Activated CD4-positive, alpha-beta memory T cell treated with anti-CD3 and anti-CD28 coated beads for 36 hours (primary cell): ENCODE data around the gene ID3. TPM values are rescaled to one million over a fixed set of nuclear protein-coding genes. Genes with fewer than 3 reads are reported as not detected.
"Not testable (repeated sequence)": the region's sequence is repeated elsewhere in the genome, so short reads cannot be mapped to it uniquely, and the experiment has no call there.

Experiments
- CTCF ChIA-PET: fragments of 350-600 bp; sonication (Branson Sonifier 250); formaldehyde crosslinking; loops from one replicate; lab custom pipeline; 2021; ENCODE audit warnings: antibody characterized with exemption, inconsistent platforms; lab: Charles Lee
- POLR2A ChIA-PET: fragments of 350-600 bp; sonication (Branson Sonifier 250); formaldehyde crosslinking; loops from one replicate; lab custom pipeline; 2021; ENCODE audit warnings: antibody characterized with exemption; lab: Charles Lee
- DNase-seq: peaks from one replicate; pipeline ENCODE4 v3.0.0-alpha.2; 2020
- H3K27ac Mint-ChIP-seq: one replicate; pipeline ENCODE4 v1.8.0; 2021; ENCODE audit warnings: mixed read lengths
- H3K27me3 Mint-ChIP-seq: one replicate; pipeline ENCODE4 v1.8.0; 2021; ENCODE audit warnings: mixed read lengths
- H3K36me3 Mint-ChIP-seq: one replicate; pipeline ENCODE4 v1.8.0; 2021; ENCODE audit warnings: mixed read lengths
- H3K4me1 Mint-ChIP-seq: one replicate; pipeline ENCODE4 v1.8.0; 2021; ENCODE audit warnings: low read depth, mixed read lengths
- H3K4me3 Mint-ChIP-seq: one replicate; pipeline ENCODE4 v1.8.0; 2021; ENCODE audit warnings: mild to moderate bottlenecking, mixed read lengths
- H3K9me3 Mint-ChIP-seq: one replicate; pipeline ENCODE4 v1.8.0; 2021; ENCODE audit warnings: mixed read lengths
- intact Hi-C: fragments of 100-400 bp; cut with micrococcal nuclease; formaldehyde crosslinking; loops from one replicate; pipeline ENCODE4 v1.15.1; 2023
- total RNA-seq, 2 experiments: library from RNA; stranded (reverse); gene quantifications; one replicate each; pipeline ENCODE4 v1.2.3, GENCODE V29; 2021

ID3 gene
- total RNA-seq, 2 experiments from 2014 or later = 35.9 to 36.2 TPM

DNA sequence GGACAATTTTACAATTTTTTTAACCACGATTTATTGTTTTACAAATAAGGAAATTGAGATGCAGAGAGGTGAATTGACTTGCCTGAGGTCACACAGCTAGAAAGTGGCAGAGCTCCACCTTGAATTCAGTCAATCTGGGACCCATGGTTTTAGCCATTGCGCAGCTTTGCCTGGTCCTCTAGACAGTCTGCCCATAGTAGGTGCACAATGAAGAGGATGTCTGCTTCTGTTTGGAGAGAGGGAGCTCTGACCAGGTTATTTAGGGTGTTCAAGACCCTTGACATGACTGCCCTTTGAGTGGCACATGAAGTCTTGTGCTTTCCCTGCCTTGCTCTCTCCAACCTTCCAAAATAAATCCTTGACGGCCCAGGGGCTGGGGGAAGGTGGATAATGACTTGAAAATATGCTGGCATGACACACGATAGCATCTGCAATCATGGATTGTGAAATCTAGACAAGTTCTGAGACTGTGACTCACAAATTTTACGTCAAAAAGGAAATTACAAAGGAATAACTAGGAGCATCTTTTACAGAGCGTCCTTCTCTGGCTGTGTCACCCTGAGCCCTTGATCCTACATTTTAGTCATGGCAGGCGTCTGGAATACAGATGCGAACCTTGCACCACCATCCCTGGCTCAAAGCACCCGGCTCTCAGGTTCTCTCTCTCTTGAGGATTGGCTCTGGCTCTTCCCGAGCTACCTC is 26.2 kb upstream of the ID3 start:
- Mint-ChIP-seq H3K4me1 (peaks cover 13% of the 10 kb centered on the region), H3K36me3 (no peaks in the 10 kb centered on the region), H3K27me3 (no peaks in the 10 kb centered on the region), H3K9me3 (no peaks in the 10 kb centered on the region), H3K27ac (peak overlapping the region; percentile 23), H3K4me3 (no peak overlapping the region)
- DNase-seq = no peak
- intact Hi-C loops = no loop called here
- ChIA-PET CTCF (interaction anchor here (0.9 to 1.6 kb wide), 3 partner anchors 13 to 52 kb away, joined by 3 to 5 read pairs (median 3); no protein-coding TSS in a partner anchor), POLR2A (no interaction called here)

DNA sequence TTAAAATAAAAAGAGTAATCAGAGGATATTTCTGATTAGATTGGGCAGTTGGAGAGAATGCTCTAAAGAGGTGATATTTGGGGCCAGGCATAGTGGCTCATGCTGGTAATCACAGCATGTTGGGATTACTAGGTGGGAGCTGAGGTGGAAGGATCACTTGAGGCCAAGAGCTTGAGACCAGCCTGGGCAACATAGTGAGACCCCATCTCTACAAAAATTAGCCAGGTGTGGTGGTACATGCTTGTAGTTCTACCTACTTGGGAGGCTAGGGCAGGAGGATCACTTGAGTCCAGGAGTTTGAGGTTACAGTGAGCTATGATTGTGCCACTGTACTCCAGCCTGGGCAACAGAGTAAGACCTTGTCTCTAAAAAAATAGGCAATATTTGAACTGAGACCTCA is 24.4 kb upstream of the ID3 start:
- H3K27ac Mint-ChIP-seq, DNase-seq, POLR2A ChIA-PET, intact Hi-C loops, H3K27me3 Mint-ChIP-seq, H3K4me3 Mint-ChIP-seq, H3K4me1 Mint-ChIP-seq, H3K9me3 Mint-ChIP-seq, H3K36me3 Mint-ChIP-seq: not testable (repeated sequence)
- CTCF ChIA-PET = interaction anchor here (0.6 kb wide), 1 partner anchor 74 kb away, joined by 3 read pairs; no protein-coding TSS in a partner anchor

DNA sequence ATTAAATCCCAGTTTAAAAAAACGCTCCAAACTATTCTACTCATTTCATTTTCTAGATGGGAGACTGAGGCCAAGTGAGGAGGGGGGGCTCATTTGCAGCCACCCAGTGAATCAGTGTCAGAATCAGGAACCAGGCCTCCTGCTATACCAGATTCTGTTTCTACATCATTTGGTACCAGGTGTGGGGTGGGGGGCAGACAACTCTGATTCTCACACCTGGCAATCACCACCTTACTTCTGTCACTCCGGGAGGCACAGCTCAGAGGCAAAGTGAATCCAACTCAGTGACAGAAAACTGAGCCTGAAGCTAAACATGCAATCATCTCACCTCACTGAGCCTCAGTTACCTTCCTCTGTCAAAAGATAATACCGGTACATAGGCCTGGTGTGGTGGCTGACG is 23.5 kb upstream of the ID3 start:
- H3K27me3 Mint-ChIP-seq = no peaks in the 10 kb centered on the region
- intact Hi-C loops = no loop called here
- H3K36me3 Mint-ChIP-seq = no peaks in the 10 kb centered on the region
- ChIA-PET CTCF (no interaction called here), POLR2A (no interaction called here)
- no peaks in the 10 kb centered on the region for H3K9me3 Mint-ChIP-seq
- peaks cover 18% of the 10 kb centered on the region for H3K4me1 Mint-ChIP-seq
- no peak overlapping the region for H3K27ac Mint-ChIP-seq
- DNase-seq = no peak
- no peak overlapping the region for H3K4me3 Mint-ChIP-seq

DNA sequence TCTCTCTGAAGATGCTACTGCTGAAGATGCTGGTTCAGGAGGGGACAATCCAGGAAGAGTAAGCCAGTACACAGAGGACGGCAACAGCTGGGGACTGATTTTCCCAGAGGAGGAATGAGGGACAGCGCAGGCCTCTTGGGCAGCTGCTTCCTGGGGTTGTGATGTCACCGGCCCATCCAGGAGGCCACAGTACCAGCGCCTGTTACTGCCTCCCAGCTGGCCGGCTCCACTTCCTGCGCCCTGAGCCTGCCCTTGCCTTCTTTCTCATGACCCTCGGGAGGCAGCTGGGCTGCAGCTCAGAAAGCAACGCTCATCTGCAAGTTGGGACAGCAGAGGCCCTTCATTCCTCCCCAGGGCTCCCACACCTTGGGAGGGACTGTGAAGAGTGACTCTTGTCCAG is 21.9 kb upstream of the ID3 start:
- DNase-seq = no peak
- intact Hi-C loops = no loop called here
- Mint-ChIP-seq H3K4me1 (peaks cover 30% of the 10 kb centered on the region), H3K27ac (no peak overlapping the region), H3K4me3 (no peak overlapping the region), H3K36me3 (no peaks in the 10 kb centered on the region), H3K27me3 (no peaks in the 10 kb centered on the region), H3K9me3 (no peaks in the 10 kb centered on the region)
- CTCF ChIA-PET = interaction anchor here (1.1 to 1.9 kb wide), 3 partner anchors 10 to 56 kb away, joined by 3 to 9 read pairs (median 6); no protein-coding TSS in a partner anchor
- POLR2A ChIA-PET = no interaction called here

DNA sequence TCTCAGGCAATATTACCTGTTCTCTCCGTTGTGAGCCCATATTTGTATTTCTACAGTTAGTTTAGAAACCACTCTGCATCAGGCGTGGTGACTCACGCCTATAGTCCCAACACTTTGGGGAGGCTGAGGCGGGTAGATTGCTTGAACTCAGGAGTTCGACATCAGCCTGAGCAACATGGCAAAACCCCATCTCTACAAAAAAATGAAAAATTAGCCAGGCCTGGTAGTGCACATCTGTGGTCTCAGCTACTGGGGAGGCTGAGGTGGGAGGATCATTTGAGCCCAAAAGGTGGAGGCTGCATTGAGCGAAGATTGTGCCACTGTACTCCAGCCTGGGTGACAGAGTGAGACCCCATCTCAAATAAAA is 19.7 kb upstream of the ID3 start:
- POLR2A ChIA-PET = no interaction called here
- intact Hi-C loops = no loop called here
- H3K27me3 Mint-ChIP-seq = no peaks in the 10 kb centered on the region

DNA sequence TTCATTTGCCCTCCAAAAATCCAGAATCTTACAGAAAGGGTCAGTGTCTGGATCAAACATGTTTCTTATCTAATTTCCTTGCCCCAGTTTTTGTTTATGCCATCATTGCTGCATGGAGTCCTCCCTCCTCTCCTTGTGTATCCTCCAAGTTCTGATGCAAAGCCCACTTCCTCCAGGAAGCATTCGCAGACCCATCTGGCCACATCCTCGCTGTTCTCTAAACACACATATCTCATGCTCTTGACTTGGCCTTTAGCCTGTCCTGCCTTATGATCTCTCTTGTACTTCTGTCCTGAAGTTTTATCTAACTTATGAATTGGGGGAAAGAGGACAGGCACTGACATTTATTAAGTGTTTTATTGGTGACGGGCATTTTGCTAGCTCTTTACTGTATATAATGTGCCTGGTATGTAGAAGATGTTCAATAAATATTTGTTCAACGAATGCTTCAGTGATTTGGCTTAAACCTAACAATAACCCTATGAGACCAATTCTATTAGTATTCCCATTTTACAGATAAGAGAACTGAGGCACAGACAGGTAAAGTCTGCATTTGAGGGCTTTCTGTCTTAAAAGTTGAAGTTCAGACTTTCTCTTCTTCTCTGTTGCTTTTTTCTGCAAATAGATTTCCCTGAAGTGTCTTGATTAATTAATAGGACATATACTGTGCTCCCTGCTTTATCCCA is 19.2 kb upstream of the ID3 start:
- Mint-ChIP-seq H3K9me3 (no peaks in the 10 kb centered on the region), H3K36me3 (no peaks in the 10 kb centered on the region), H3K27me3 (no peaks in the 10 kb centered on the region), H3K27ac (peak overlapping the region; percentile 23), H3K4me3 (no peak overlapping the region), H3K4me1 (peaks cover 27% of the 10 kb centered on the region)
- ChIA-PET CTCF (interaction anchor here (1.4 to 2.5 kb wide), 2 partner anchors 57 to 81 kb away, joined by 4 to 17 read pairs; no protein-coding TSS in a partner anchor), POLR2A (no interaction called here)
- intact Hi-C loops = no loop called here
- no peak for DNase-seq

More for the DNA sequence above, 19.7 kb upstream of the ID3 start:
- Mint-ChIP-seq H3K36me3 (no peaks in the 10 kb centered on the region), H3K4me3 (no peak overlapping the region), H3K27ac (no peak overlapping the region), H3K9me3 (no peaks in the 10 kb centered on the region), H3K4me1 (peaks cover 27% of the 10 kb centered on the region)
- DNase-seq = no peak
- CTCF ChIA-PET = no interaction called here

DNA sequence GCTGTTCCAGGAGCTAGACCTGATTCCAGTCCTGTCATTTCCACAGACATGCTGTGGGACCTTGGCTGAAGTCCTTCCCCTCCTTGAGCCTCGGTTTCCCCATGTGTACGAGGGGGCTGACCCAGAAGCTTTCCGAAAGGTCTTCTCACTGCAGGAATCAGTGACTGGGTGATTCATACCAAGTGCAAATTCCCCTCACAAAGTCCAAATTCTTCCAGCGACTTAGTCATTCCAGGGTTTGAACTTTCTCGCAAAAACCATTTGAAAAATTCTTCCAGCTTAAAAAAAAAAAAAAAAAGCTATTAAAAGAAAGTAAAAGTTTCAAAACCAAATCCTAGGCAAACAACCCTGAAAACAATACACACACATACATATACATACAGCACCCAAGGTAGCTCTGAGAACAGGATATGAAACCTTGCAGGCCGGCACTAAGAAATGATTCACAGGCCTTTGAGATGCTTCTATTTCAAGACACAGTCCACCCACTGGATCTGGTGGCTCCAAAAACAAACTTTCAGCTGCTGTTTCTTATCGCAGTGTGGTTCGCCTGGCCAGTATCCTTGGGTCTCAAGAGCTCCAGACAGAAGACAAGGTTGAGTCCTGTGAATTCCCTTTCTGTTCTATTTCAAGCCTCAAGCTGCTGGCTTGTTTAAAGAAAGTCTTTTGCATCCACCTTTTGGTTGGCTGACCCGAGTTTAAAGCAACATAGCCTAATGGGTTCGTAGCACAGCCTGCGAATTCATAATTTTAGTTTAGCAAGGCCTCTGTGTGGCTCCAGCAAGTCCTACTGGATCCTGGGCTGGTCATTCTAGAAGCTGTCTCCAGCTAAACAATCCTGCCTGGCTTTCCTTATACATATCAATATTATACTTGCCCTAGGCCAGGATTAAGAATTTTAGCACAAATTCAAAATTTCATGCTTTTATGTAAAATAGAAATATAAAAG is 18.0 kb upstream of the ID3 start:
- Mint-ChIP-seq H3K4me3 (peak overlapping the region; percentile 4), H3K9me3 (no peaks in the 10 kb centered on the region), H3K27me3 (no peaks in the 10 kb centered on the region), H3K27ac (peak overlapping the region; percentile 55), H3K4me1 (peaks cover 27% of the 10 kb centered on the region), H3K36me3 (no peaks in the 10 kb centered on the region)
- DNase-seq = peak; percentile 71
- ChIA-PET CTCF (interaction anchor here (1.1 to 5.4 kb wide), 8 partner anchors 18 to 80 kb away, joined by 4 to 34 read pairs (median 8); partner anchors contain the start of gene ID3), POLR2A (interaction anchor here (0.7 to 1.9 kb wide), 7 partner anchors 14 to 122 kb away, joined by 3 to 10 read pairs (median 6); partner anchors contain the start of gene ID3)
- intact Hi-C loops = loop anchor here (1.0 kb wide), 3 partner anchors 13 to 36 kb away; partner anchors contain the start of gene ID3

DNA sequence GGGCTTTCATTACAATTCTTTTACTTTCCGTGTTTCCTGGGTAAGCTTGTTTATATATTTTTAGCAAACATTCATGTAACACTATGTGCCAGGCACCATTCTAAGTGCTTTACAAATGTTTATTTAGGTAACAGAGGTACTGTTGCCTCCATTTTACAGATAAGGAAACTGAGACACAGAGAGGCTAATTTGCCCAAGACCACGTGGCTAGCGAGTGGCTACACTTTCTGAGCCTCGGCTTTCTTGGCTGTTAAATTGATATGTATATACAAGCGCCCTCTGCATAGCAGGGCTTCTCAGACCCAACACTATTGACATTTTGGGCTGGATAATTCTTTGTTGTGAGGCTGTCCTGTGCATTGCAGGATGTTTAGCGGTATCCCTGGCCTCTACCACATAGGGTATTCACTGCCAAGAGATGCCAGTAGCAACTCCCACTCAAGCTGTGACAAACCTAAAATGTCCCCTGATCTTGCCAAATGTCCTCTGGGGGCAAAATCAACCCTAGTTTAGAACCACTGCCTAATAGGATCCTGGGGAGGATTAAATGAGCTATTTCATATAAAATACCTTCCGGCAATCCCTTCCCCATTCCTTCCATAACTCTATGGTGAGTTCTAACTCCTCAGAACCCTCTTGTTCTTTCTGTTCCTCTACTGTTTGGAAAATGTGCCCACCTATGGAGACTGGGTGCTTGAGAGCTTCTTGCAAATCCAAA is 17.2 kb upstream of the ID3 start:
- Mint-ChIP-seq H3K36me3 (no peaks in the 10 kb centered on the region), H3K27ac (no peak overlapping the region), H3K9me3 (no peaks in the 10 kb centered on the region), H3K27me3 (no peaks in the 10 kb centered on the region), H3K4me3 (peak overlapping the region; percentile 4), H3K4me1 (peaks cover 27% of the 10 kb centered on the region)
- ChIA-PET POLR2A (interaction anchor here (0.5 to 1.9 kb wide), 6 partner anchors 16 to 48 kb away, joined by 3 to 10 read pairs (median 6); partner anchors contain the start of gene ID3), CTCF (interaction anchor here (1.0 to 5.4 kb wide), 10 partner anchors 17 to 79 kb away, joined by 3 to 34 read pairs (median 8); partner anchors contain the start of gene ID3)
- intact Hi-C loops = loop anchor here (1.0 kb wide), 3 partner anchors 14 to 37 kb away; partner anchors contain the start of gene ID3
- no peak for DNase-seq

DNA sequence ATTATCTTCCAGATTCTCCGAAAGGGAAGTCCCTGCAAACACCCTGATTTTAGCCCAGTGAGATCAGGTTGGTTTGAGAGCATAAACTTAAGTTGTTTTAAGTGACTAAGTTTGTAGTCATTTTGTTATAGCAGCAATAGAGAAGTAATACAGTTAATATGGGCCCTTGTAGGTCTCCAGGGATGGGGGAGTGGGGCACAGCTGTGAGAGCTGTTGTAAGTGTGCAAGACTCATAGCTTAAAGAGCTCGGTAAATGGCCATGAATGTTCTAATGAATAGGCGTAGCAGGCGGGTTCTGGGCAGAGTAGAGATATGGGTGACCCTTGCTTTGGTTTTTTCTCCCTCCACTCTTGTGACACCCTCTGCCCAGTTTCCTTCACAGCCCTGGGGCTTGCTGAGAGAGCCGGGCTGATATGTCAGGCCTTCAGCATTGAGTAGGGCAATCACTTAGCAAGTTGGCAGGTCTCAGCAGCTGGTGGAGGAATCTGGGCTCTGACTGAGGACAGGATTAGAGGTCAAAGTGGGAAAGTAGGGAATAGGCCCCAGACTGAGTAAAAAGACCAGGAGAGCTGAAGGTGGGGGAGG is 16.0 kb upstream of the ID3 start:
- ChIA-PET CTCF (interaction anchor here (5.4 kb wide), 1 partner anchor 62 kb away, joined by 34 read pairs; no protein-coding TSS in a partner anchor), POLR2A (no interaction called here)
- DNase-seq = no peak
- H3K9me3 Mint-ChIP-seq = no peaks in the 10 kb centered on the region
- H3K36me3 Mint-ChIP-seq = no peaks in the 10 kb centered on the region
- H3K27me3 Mint-ChIP-seq = no peaks in the 10 kb centered on the region
- H3K4me1 Mint-ChIP-seq = peaks cover 27% of the 10 kb centered on the region
- no peak overlapping the region for H3K4me3 Mint-ChIP-seq
- intact Hi-C loops = no loop called here
- no peak overlapping the region for H3K27ac Mint-ChIP-seq

DNA sequence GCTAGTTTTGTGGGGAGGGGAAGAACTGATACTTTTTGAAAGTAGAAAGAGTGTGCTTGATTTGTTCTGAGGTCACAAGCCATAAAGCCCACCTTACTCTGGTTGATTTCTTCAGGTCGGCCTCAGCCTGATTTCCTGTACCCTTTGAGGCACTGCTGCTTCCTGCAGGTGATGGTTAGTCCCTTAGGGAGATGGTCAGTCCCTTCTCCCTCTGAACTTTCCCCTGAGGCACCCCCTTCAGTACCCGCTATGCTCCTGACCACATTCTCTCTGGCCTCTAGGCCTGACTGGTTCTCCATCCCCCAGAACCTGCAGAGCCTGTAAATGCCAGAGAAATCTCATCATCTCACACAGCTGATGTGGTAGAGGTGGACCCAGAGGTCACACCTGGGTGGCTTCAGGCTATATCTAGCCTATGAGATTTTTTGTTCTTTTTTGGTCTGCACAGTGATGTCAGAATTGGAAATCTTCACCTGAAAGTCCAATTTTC is 15.0 kb upstream of the ID3 start:
- CTCF ChIA-PET = interaction anchor here (1.1 to 5.4 kb wide), 2 partner anchors 60 to 63 kb away, joined by 3 to 34 read pairs; no protein-coding TSS in a partner anchor
- H3K4me3 Mint-ChIP-seq = no peak overlapping the region
- peaks cover 27% of the 10 kb centered on the region for H3K4me1 Mint-ChIP-seq
- H3K27ac Mint-ChIP-seq = no peak overlapping the region
- H3K27me3 Mint-ChIP-seq = peaks cover 2% of the 10 kb centered on the region
- DNase-seq = no peak
- POLR2A ChIA-PET = no interaction called here
- intact Hi-C loops = no loop called here
- no peaks in the 10 kb centered on the region for H3K9me3 Mint-ChIP-seq
- no peaks in the 10 kb centered on the region for H3K36me3 Mint-ChIP-seq
